ENCODE results near the gene JPH3. TPM values are rescaled to one million over a fixed set of nuclear protein-coding genes. Genes with fewer than 3 reads are reported as not detected.
"Not testable (repeated sequence)": the region's sequence is repeated elsewhere in the genome, so short reads cannot be mapped to it uniquely, and the experiment has no call there.

The JPH3 gene
- polyA plus RNA-seq, 1 donor (not counting 4 experiments of a cell fraction or from before 2014, with no cell fraction given) = not detected

GRCh38 chr16:87679593-87680271, 77.4 kb downstream of the JPH3 start:
- H2AFZ ChIP-seq (ENCODE audit: control insufficient read depth, low read length) = no peak overlapping the region
- DNase-seq (ENCODE audit: low read depth, low spot score) (no peak), FAIRE-seq (no peak)
- H4K20me1 ChIP-seq (ENCODE audit: control insufficient read depth, extremely low read depth, insufficient read depth, low read length) = no peaks in the 10 kb centered on the region
- H3K9me3 ChIP-seq (ENCODE audit: control insufficient read depth, low read depth, low read length) = no peaks in the 10 kb centered on the region
- no peak overlapping the region for H3K9ac ChIP-seq (ENCODE audit: control insufficient read depth, extremely low read depth, insufficient read depth, low read length)
- H3K4me1 ChIP-seq (ENCODE audit: control insufficient read depth, extremely low read depth, insufficient read depth, low read length) = no peaks in the 10 kb centered on the region
- H3K27ac ChIP-seq (ENCODE audit: control insufficient read depth, insufficient read depth, low read length) = no peak overlapping the region
- no peaks in the 10 kb centered on the region for H3K36me3 ChIP-seq (ENCODE audit: control insufficient read depth in 2 of 2, extremely low read depth in 1 of 2, insufficient read depth in 2 of 2, low read length in 2 of 2)
- peaks cover 14% of the 10 kb centered on the region for H3K27me3 ChIP-seq (ENCODE audit: control insufficient read depth, extremely low read depth, insufficient read depth, low read length)
- TF ChIP-seq CTCF (optimal IDR thresholded peaks at IDR 0.05 in 1 of 3, IDR thresholded peaks at IDR 0.05 in 1 of 3, conservative IDR thresholded peaks at IDR 0.05 in 1 of 3; ENCODE audit: extremely low read depth in 1 of 3, insufficient read depth in 2 of 3, low read length in 3 of 3) (no peak), EZH2 (IDR thresholded peaks at IDR 0.05; ENCODE audit: low read length) (no peak)
- H3K9me1 ChIP-seq (ENCODE audit: control insufficient read depth, extremely low read depth, insufficient read depth, low read length) = no peaks in the 10 kb centered on the region
- no peak overlapping the region for H3K4me3 ChIP-seq (ENCODE audit: control insufficient read depth in 2 of 3, extremely low read depth in 1 of 3, insufficient read depth in 2 of 3, low read depth in 1 of 3, low read length in 3 of 3)
- H3K4me2 ChIP-seq (ENCODE audit: control insufficient read depth, extremely low read depth, insufficient read depth, low read depth, low read length) = no peak overlapping the region
- no peaks in the 10 kb centered on the region for H3K79me2 ChIP-seq (ENCODE audit: control insufficient read depth, insufficient read depth, low read length)
- dilution Hi-C loops (cut with MboI; ENCODE audit: extremely low pct_ligation_motif_present, low sequenced_read_pairs) = no loop called here

- Histone ChIP-seq H2AFZ (ENCODE audit: control insufficient read depth, low read length) (no peak overlapping the region), H3K27ac (ENCODE audit: control insufficient read depth, insufficient read depth, low read length) (no peak overlapping the region), H3K27me3 (ENCODE audit: control insufficient read depth, extremely low read depth, insufficient read depth, low read length) (peaks cover 14% of the 10 kb centered on the region), H3K4me2 (ENCODE audit: control insufficient read depth, extremely low read depth, insufficient read depth, low read depth, low read length) (no peak overlapping the region), H4K20me1 (ENCODE audit: control insufficient read depth, extremely low read depth, insufficient read depth, low read length) (no peaks in the 10 kb centered on the region), H3K79me2 (ENCODE audit: control insufficient read depth, insufficient read depth, low read length) (no peaks in the 10 kb centered on the region), H3K9me1 (ENCODE audit: control insufficient read depth, extremely low read depth, insufficient read depth, low read length) (no peaks in the 10 kb centered on the region), H3K4me3 (ENCODE audit: control insufficient read depth in 2 of 3, extremely low read depth in 1 of 3, insufficient read depth in 2 of 3, low read depth in 1 of 3, low read length in 3 of 3) (no peak overlapping the region), H3K9me3 (ENCODE audit: control insufficient read depth, low read depth, low read length) (no peaks in the 10 kb centered on the region), H3K9ac (ENCODE audit: control insufficient read depth, extremely low read depth, insufficient read depth, low read length) (no peak overlapping the region), H3K36me3 (ENCODE audit: control insufficient read depth in 2 of 2, extremely low read depth in 1 of 2, insufficient read depth in 2 of 2, low read length in 2 of 2) (no peaks in the 10 kb centered on the region), H3K4me1 (ENCODE audit: control insufficient read depth, extremely low read depth, insufficient read depth, low read length) (no peaks in the 10 kb centered on the region)
- dilution Hi-C loops (cut with MboI; ENCODE audit: extremely low pct_ligation_motif_present, low sequenced_read_pairs) = no loop called here
- DNase-seq (ENCODE audit: low read depth, low spot score) = no peak
- no peak for TF ChIP-seq EZH2 (IDR thresholded peaks at IDR 0.05; ENCODE audit: low read length)
- no peak for TF ChIP-seq CTCF (optimal IDR thresholded peaks at IDR 0.05 in 1 of 3, IDR thresholded peaks at IDR 0.05 in 1 of 3, conservative IDR thresholded peaks at IDR 0.05 in 1 of 3; ENCODE audit: extremely low read depth in 1 of 3, insufficient read depth in 2 of 3, low read length in 3 of 3)
- FAIRE-seq = no peak
Measured at GRCh38 chr16:87680272-87680644, 78.0 kb downstream of the JPH3 start.

GRCh38 chr16:87681051-87681602, 78.8 kb downstream of the JPH3 start:
- H3K9me3 ChIP-seq (ENCODE audit: control insufficient read depth, low read depth, low read length); DNase-seq (ENCODE audit: low read depth, low spot score); dilution Hi-C loops (cut with MboI; ENCODE audit: extremely low pct_ligation_motif_present, low sequenced_read_pairs); FAIRE-seq; H4K20me1 ChIP-seq (ENCODE audit: control insufficient read depth, extremely low read depth, insufficient read depth, low read length); H3K4me3 ChIP-seq (ENCODE audit: control insufficient read depth in 2 of 3, extremely low read depth in 1 of 3, insufficient read depth in 2 of 3, low read depth in 1 of 3, low read length in 3 of 3); H3K27ac ChIP-seq (ENCODE audit: control insufficient read depth, insufficient read depth, low read length); H3K79me2 ChIP-seq (ENCODE audit: control insufficient read depth, insufficient read depth, low read length); H3K36me3 ChIP-seq (ENCODE audit: control insufficient read depth in 2 of 2, extremely low read depth in 1 of 2, insufficient read depth in 2 of 2, low read length in 2 of 2); H3K4me1 ChIP-seq (ENCODE audit: control insufficient read depth, extremely low read depth, insufficient read depth, low read length); H3K4me2 ChIP-seq (ENCODE audit: control insufficient read depth, extremely low read depth, insufficient read depth, low read depth, low read length); H2AFZ ChIP-seq (ENCODE audit: control insufficient read depth, low read length); H3K9me1 ChIP-seq (ENCODE audit: control insufficient read depth, extremely low read depth, insufficient read depth, low read length); H3K9ac ChIP-seq (ENCODE audit: control insufficient read depth, extremely low read depth, insufficient read depth, low read length): not testable (repeated sequence)
- H3K27me3 ChIP-seq (ENCODE audit: control insufficient read depth, extremely low read depth, insufficient read depth, low read length) = peaks cover 19% of the 10 kb centered on the region
